ENCODE data around the gene HDAC11.

The HDAC11 gene

DNA sequence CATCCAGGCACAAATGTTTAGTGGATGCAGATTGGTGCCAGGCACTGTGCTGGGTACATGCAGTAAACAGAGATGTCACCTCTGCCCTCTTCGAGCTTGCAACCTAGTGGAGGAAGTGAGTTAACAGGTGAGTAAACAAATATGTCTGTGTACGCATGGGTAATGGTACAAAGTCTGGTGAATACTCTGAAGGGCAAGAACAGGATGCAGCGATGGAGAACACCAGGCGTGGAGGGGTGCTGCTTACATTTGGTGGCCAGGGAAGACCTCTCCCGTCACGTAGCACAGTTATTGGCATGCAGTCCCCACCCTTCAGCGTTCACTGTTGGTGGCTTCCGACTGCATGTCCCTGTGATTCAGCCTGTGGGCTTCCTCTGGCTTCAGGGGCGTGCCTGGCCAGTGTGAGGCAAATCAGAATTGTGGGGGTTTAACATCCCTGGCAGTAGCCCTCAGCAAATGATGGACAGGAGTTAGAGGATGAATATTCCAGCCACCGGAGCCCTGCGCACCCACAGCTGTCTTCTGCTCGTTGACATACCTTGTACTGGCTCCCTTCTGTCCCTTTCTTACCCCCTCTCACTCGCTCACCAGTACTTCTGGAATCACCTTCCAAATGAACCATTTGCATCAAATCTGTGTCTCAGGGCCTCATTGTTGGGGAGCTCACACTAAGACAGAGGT lies 9.1 kb upstream of the HDAC11 start:
- DNase-seq (ENCODE audit: low read depth) = no peak

DNA sequence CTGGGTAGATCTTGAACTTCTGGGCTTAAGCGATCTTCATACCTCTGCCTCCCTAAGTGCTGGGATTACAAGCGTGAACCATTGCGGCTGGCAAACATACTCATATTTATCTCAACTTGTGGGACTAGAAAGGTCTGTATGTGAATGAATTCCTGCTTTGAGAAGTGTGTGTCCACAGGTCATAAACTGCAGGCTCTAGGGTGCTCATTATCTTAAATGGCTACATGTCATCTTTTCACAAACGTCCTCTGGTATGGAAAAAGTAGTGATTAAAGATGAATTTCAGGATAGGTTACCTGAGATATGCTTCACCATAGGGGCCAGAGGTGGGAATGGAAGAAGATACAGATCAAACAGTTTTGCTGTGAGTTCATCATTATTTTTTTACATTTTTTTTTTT lies 7.8 kb upstream of the HDAC11 start:
- DNase-seq (ENCODE audit: low read depth) = no peak

DNA sequence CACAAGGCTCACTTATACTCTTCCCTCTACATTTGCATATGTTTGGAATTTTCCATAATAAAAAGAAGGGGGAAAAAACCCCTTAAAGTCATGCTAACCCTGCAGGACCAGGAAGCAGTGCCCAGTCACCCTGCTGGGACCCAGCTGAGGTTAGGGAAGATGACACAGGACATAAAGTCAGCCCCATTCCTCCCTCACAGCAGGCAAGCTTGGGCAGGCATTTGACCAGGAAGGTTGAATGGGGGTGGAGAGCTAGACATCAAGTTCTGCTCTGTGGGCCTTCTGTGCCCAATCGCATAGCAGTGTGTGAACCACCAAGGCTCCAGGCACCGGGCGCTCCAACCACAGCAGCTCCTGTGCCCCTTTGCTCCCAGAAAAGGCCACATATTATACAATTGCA lies 7.1 kb upstream of the HDAC11 start:
- DNase-seq (ENCODE audit: low read depth) = no peak

DNA sequence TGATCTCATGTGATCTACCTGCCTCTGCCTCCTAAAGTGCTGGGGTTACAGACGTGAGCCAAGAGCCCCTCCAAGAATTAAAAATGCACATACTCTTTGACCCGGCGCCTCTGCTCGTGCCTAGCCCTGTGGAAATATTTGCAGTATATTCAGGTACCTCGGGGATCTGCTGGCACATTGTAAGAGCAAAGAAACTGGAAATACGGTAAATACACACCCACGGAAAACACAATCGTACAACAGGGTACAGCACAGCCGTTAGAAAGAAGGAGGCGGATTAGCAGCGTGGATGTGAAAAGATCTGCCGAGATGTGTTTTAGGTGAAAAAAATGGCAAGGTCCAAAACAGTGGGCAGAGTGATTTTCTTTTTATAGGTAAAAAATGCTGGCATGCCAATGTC lies 6.1 kb upstream of the HDAC11 start:
- DNase-seq (ENCODE audit: low read depth) = no peak

DNA sequence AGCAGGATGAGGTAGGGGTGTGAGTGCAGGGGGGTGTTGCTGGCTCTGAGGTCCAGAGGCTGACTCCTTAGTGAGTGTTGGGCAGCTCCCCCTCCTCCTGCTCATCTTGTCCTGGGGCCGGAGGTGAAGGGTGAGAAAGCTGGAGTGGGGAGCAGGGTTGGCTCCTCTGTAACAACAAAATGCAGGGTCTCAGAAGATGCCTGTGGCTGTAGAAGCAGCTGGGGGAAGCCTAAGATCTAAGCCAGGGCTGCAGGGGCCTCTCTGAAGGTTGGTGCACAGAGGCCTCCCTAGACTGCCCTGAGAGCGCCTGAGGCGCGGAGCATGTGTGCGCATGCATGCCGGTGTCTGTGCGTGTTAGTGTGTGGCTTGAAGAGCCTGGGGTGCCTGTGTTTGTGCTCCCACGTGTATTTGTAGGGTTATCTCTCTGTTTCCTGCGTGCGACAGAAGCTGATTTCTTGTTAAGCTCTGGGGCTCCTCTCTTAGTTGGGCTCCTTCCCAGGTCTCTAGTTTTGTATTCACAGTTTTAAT lies 5.3 kb upstream of the HDAC11 start:
- no peak for DNase-seq (ENCODE audit: low read depth)

DNA sequence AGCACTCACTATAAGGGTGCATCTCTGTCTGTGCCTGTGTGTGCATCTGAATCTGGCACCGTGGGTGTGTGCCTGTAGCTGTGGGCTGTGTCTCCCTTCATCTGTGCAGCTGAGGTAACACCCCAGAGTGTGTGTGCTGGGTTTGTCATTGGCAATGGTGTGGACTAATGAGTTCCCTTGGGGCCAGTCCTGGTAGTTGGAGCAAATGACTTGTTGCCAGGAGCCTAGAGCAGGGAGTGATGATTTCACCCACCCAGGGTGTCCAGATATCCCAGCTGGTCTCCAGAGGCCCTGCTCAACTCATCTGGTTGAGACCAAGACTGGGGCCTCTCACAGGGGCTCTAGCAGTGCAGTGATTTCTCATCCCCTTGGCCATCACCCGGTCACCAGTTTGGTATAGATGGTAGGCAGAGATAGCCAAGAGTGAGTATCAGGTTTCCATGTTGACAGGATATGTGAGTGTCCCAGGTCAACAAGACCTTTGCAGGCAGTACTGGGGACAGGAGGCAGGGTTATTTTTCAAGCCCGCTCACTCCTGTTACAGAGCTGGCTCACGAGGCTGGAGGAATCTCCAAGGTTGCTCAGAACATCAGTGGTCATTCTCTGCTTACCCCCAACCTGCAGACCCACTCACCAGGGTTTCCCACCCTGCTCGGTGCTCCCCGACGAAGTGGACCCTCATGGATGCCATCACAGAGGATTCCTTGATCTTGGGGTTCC lies 4.1 kb upstream of the HDAC11 start:
- no peak for DNase-seq (ENCODE audit: low read depth)

DNA sequence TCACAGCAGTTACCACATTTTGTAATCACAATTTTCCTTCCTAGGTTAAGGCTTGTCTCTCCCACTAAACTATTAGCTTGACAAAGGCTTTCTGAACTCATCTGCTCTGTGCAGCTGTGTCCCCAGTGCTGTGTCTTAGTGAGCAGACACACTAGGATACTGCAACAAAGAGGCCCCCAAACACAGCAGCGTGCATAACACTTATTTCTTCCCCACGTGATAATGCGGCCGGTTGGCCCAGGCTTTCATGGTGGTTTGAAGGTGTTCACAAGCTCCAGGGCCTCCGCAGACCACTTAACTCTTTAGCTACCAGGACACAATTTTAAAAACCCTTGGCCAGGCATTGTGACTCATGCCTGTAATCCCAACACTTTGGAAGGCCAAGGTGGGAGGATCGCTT lies 2.2 kb upstream of the HDAC11 start:
- DNase-seq (ENCODE audit: low read depth) = no peak

DNA sequence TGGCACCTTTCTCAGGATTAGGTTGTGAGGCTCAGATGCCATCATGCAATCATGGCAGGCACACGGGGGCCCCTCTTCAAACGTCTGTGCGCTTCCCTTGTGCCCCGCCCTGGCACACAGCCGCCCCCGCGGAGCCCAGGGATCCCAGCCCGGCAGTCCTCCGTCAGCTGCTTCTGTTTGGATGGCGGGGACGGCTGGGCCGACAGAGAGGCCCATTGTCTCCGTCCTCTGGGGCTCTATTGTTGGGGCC lies 849 bp upstream of the HDAC11 start:
- DNase-seq (ENCODE audit: low read depth) = no peak

DNA sequence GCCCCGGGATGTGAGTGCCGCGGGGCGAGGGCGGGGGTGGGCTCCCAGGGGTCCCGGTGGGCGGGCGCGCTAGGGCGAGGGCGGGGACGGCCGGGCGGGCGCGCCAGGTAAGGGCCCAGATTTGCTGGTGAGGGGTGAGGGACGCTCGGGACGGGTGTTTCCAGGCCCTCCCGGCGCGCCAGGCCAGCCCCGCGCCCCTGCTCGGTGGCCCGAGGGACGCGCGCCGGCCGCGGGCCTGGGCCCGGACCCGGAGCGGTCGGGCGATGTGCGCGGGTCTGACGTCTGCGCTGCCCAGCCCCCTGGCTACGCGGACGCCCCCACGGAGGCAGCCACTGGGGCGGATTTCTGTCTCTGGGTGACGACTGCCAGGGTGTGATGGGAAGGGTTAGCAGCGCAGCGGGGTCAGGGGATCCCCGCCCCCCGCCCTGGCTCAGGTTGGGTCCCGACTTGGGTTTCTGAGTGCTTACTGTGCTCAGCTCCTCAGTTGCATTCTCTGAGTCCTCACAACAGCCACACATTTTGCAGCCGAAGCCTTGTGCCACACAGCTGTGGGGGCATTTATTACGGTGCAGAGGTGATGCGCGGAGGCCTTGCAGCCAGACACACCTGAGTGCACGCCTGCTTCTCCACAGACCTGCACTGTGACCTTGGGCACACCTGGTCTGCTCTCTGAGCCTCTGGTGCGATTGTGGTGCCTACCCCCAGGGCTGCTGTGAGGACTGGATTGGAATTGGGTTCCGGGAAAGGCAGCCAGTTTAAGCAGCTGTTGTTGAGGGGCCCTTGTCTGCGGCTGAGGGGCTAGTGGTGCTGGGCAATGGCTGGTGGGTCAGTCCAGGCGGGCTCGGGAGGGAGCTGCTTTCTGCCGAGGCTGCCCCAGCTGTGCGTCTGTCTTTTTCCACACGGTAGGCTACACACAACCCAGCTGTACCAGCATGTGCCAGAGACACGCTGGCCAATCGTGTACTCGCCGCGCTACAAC lies 523 bp downstream of the HDAC11 start:
- DNase-seq (ENCODE audit: low read depth) = peak; percentile 11

DNA sequence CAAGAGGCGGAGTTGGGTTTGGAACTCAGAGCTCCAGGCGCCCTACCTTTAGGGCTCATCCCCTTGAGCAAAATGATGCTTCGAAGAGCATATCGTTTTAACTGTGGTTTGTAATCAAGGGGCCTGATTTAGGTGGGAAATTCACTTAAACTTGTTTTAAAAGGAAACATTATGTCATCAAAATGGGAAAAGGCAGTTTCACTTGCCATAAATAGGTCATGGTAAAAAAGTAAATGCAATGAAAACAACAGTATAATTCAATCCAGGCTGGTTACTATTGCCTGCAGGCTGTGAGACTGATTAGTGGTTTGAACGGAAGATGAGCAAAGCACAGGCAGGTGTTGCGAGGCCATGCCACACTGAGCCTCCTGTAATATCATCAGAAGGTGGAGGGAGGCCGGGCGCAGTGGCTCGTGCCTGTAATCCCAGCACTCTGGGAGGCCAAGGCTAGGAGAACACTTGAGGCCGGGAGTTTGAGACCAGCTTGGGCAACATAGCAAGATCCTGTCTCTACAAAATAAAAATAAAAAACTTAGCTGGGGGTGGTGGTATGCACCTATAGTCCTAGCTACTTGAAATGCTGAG lies 2.1 kb downstream of the HDAC11 start:
- DNase-seq (ENCODE audit: low read depth) = no peak

DNA sequence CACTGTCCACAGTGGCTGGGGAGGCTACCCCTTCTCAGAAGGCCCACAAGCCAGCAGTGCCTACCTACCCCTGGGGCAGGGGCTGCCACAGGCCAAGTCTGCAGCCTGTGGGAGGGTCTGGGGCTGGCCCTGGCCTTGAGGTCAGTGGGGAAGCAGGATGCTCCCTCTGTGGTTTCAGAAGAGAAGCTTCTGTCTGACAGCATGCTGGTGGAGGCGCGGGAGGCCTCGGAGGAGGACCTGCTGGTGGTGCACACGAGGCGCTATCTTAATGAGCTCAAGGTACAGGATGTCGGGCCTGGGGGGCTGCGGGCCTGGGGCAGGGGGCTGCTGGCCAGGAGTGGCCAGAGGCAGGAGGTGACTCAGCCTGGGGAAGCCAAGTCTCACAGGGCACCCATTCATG lies 3.2 kb downstream of the HDAC11 start:
- no peak for DNase-seq (ENCODE audit: low read depth)

DNA sequence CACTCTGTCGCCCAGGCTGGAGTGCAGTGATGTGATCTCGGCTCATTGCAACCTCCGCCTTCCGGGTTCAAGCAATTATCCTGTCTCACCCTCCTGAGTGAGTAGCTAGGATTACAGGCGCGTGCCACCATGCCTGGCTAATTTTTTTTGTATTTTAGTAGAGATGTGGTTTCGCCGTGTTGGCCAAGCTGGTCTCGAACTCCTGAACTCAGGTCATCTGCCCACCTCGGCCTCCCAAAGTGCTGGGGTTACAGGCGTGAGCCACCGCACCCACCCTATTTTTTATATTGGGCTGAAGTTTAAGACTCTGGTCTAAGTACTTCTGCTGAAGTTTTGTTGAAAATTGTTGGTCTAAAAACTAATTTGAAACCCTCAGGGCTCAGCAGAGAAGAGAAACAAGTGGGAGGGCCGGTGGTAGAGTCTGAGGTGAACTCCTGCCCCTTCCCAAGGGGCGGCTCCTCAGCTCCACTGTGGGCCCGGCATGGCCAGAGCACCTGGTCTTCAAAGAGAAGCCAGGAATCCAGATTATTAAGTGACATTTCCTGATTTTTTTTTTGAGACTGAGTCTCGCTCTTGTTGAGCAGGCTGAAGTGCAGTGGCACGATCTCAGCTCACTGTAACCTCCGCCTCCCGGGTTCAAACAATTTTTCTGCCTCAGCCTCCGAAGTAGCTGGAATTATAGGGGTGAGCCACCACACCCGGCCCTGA lies 4.0 kb downstream of the HDAC11 start:
- no peak for DNase-seq (ENCODE audit: low read depth)

DNA sequence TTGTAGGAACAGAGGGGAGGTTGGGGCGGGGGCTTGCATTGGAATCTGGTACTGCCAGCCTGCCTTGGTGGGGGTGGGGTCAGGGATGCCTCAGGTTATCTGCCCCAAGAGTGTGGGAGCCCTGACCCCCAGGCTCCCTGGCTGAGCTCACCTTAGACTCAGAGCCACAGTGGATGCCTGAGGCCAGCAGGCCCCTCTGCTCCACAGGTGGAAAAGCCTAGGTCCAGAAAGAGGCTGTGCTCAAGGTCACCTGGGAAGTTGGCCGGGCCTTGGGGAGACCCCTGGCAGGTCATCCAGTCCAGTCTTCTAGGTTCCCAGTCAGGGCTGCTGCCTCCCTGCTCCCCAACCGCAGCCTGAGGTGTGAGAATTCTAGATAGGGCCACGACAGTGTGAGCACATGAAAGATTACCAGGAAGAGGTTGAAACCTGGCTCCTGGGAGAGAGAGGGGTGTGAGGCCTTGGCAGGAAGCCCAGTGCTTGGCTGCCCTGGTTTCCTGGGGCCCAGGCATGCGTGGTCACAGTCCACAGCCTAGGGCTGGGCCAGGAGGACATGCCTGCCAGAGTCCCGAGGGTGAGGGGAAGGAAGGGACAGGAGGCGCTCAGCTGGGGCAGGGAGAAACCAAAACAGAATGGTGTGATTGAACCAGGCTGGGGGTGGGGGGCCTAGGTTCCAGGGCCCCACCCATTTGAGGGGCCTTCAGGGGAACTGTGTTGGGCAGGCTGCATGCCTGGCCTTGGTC lies 4.9 kb downstream of the HDAC11 start:
- DNase-seq (ENCODE audit: low read depth) = peak; percentile 63

DNA sequence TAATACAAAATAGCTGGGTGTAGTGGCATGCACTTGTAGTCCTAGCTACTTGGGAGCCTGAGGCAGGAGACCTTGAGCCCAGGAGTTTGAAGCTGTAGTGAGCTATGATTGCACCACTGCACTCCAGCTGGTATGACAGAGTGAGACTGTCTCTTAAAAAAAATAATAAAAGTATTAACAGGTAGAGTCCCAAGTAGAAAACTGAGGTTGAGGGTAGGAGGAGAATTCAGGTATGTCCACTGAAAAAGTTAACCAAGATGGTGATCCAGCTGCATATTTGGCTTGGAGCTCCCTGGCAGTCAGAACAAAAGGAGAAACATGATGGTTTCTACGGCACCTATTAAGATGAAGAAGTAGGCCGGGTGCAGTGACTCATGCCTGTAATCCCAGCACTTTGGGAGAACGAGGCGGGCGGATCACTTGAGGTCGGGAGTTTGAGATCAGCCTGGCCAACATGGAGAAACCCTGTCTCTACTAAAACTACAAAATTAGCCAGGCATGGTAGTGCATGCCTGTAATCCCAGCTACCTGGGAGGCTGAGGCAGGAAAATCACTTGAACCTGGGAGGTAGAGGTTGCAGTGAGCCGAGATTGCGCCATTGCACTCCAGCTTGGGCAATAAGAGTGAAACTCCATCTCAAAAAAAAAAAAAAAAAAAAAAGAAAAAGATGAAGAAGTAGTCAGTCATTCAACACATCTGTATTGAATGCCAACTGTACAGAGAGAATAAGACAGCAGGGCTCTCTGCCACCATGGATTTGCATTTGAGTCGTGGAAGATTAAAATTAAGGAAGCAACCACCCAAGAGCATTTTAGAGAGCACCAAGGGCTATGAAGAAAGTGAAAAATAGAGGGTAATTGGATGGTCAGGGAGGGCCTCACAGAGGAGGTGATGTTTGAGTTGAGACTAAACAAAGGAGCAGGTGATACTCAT lies 5.8 kb downstream of the HDAC11 start:
- DNase-seq (ENCODE audit: low read depth) = peak; percentile 52

DNA sequence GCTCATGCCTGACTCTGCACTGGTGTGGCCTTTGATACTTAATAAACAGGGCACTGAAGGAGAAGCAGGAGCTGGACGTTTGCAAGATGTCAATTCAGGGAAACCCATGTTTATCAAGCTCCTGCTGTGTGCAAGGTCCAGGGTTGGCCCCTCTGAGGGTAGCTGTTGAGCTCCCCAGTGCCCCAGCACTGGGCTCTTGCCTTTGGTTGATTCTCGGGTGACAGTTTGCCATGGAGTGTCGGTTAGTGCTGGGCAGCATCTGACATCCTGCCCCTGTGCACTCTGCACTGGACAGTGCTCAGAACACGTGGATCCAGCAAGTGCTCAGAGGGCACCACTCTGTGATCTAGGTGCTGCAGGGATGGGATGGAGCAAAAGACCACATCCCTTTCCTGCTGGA lies 7.3 kb downstream of the HDAC11 start:
- no peak for DNase-seq (ENCODE audit: low read depth)

DNA sequence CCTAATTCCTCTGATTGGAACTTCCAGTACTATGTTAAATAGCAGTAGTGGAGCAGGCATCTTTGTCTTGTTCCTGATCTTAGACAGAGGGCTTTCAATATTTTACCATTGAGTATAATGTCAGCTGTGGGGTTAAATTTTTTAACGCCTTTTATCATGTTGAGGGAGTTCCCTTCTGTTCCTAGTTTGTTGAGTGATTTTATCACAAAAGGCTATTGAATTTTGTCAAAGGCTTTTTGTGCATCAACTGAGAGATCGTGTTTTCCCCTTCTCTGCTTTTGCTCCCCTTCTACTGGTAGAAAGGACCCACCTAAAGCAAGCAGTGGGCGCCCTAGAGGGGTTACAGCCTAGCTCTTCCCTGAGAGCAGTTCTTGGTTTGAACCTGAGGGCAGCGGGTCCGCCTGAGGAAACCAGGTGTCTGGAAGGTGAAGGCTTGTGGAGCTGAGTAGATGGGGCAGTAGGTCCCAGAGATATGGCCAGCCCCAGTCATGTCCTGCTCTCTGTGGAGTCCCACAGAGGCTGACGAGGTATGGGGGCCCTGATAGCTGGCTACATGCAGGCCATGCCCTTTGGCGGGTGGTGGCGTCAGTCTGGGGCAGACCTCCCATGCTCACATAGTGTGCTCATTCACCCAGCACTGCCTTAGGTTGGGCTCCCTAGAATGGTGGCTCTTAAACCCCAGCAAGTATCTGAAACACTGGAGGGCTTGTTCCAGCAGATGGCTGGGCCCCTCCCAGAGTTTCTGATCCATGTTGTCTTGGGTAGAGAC lies 11.3 kb downstream of the HDAC11 start:
- DNase-seq (ENCODE audit: low read depth) = no peak

DNA sequence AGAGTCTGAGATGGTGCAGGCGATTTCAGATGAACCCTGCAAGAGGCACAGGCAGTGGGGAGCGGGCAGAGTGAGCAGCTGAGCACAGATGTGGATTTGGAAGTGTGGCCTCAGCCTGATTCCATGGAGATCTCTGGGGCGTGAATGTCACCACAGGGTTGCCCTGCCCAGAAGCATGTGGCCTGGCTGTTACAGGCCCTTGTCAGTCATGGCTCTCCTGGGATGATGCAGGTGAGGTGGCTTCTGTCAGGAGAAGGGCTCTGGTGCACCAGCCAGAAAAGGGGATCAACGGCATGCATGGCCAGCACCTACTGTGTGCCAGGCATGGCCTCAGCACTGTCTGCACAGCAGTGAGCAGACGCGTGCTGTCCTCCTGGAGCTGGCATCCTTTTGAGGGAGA lies 11.9 kb downstream of the HDAC11 start:
- DNase-seq (ENCODE audit: low read depth) = no peak

DNA sequence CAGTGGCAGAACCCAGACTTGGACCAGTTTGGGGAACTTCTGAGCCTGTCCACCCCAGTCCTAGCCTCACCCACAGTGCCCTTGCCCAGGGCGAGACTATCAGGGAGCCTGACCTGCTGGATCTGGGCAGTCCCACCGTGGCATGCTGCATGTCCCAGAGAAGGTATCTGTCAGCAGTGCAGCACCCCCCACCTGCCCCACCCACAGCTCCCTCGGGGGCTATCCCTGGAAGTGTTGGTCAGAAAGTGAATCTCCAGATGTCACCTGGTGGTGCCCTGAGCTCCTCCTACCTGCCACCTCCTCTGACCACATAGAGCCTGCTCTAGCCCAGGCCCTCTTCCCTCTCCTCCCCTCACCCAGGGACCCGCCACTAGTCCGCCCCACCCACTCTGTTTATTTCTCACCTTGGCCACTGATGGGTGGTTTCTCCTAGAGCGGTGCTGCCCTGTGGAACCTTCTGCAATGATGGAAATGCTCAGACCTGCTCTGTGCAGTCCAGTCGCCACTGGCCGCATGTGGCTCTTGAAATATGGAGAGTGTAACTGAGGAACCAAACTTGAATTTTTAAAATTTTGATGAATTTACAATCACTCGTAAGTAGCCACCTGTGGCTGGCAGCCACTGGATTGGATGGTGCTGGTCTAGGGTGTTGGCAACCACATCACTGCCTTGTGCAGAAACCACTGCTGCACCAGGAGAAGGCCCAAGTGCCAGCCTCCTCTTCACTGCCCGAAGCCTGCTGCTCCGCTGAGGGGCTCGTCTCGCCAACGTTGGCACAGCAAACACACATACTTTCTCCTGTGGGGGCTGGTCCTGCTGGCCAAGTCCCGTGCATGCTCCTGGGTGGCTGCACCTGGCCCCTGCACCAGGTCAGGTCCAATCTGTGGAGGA lies 13.1 kb downstream of the HDAC11 start:
- no peak for DNase-seq (ENCODE audit: low read depth)
